Measurements from ENCODE around the gene MCC.

The MCC gene

DNA sequence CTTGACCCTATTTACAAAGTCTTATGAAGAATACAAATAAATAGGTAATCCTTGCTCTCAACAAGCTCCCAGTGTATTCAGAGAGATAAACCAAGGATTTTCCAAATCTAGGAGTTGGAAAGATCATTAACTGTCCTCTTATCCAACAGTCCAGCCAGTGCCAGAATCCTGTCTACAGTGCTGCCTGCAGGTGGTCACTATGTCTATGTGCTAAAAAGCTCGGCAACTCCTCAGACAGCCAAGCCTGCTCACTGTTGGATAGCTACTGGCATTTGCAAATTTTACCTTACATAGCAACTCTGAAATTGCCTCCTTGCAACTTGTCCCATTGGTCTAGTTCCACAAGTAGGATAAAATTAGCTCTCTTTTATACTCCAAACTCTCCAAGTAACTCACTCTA, 324.2 kb downstream of the MCC start:
- no peak for DNase-seq

DNA sequence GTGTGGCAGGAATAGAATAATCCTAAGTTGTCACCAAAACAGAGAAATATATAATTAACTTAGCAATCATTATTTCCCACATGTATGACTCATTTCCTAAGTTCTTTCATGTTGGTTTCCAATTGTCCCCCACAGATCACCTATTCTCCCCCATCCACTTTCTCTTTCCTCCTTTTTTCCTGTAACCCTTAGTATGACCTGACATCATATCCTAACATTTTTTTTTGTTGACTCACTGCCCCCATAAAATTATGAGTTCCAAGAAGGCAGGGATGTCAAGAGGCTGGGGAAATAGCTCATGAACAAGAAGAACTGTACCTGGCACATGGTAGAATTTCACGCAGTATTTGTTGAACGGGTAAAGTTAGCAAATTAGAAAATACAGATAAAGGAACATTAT, 324.9 kb downstream of the MCC start:
- DNase-seq: no peak

DNA sequence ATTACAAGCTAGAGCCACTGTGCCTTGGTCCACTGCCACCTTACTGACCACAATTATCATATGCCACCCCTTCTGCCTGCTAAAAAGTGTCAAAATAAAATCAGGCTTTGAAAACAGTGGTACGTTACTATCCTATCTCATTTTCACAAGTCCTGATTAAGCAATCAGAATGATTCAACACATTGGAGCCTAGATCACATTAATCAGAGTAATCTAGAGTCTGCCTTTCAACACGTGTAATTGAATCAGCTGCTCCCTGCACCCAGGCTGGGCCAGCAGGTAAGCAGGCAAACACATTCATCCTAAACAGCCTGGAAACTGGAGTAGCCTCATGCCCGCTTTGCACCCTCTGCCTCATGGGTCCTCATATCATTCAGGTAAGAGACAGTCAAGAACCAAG, 325.5 kb downstream of the MCC start:
- no peak for DNase-seq

DNA sequence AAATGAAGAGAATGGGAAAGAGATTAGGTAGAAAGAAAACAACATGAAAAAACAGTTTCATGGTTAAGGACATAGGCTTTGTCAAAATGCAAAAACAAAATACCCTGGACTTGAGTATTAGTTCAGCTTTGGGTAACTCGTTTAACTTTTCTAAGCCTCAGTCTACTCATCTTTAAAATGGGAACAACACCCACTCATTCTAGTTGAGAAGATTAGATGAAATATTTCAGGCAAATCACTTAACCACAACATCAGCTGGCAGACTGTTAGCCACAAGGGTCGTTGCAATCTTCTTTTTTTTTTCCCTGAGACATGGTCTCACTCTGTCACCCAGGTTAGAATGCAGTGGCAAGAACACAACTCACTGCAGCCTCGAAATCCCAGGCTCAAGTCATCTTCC, 326.0 kb downstream of the MCC start:
- DNase-seq: no peak

- peak; percentile 60 for DNase-seq
Measured at GRCh38 chr5:113161806-113162205, 326.4 kb downstream of the MCC start.

DNA sequence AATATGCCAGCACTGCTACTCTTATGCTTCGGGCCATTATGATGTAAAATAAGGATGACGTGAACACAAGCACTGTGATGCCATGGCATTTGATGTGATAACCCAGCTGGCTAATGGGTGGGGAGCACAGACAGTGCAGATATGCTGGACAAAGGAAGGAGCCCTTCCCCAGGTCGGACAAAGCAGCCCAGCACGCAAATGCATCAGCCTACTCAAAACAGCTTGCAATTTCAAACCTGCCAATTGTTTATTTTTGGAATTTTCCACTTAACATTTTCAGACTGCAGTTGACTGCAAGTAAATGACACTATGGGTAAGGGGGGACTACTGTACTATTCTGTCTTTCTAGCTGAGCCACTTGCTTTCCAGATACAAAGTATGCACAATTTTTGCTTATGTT, 330.4 kb downstream of the MCC start:
- no peak for DNase-seq

DNA sequence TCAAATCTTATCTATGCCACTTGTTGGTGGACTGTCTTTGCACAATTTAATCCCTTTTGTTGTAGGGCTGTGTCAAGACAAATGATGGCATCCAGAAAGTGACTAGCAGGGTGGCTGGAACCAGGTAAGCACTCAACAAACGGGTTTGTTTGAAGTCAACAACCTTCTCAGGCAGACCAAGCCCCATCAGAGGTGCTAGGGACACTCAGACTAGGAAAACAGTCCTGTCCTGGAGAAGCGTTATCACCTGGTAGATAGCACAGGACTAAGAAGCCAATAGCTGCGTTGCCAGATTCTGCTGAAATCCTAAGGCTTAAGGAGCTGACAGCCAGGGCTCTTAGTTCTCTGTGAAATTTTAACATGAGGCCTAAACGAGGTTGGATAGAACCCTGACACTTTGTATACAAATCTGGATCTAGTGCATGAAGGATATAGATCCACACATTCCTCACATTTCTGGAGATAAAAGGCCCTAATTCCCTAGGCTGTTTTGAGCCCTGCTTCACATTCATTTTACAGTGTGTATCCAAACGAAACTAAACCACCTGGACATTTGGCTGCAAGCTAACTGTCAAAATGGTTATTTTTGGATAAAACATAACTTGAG, 331.9 kb downstream of the MCC start:
- no peak for DNase-seq

- DNase-seq: no peak
Measured at GRCh38 chr5:113153512-113154097, 334.6 kb downstream of the MCC start.

DNA sequence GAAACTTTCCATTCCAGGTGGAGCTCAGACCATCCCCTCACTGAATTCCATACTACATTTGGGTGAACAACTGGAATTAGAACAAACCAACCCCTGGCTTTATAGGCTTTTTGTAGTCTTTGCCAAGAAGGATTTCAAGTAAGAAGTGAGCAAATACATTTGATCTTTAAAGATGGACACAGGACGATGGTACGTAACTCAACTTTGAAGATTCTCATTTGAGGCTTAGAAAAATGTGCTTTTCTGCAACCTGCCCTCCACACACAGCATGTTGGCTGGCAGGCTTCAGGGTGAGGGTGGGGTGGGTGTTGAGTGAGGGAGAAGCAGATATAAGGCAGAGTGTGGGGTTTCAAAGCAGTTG, 335.9 kb downstream of the MCC start:
- DNase-seq: no peak

GRCh38 chr5:113151641-113152379, 336.4 kb downstream of the MCC start:
- no peak for DNase-seq

- DNase-seq: no peak
Measured at GRCh38 chr5:113150821-113151220, 337.4 kb downstream of the MCC start.

- DNase-seq: no peak
Measured at GRCh38 chr5:113150221-113150620, 338.0 kb downstream of the MCC start.

GRCh38 chr5:113147537-113147936, 340.7 kb downstream of the MCC start:
- DNase-seq: no peak

GRCh38 chr5:113147101-113147508, 341.1 kb downstream of the MCC start:
- DNase-seq: no peak

- DNase-seq: no peak
Measured at GRCh38 chr5:113145757-113146387, 342.4 kb downstream of the MCC start.

DNA sequence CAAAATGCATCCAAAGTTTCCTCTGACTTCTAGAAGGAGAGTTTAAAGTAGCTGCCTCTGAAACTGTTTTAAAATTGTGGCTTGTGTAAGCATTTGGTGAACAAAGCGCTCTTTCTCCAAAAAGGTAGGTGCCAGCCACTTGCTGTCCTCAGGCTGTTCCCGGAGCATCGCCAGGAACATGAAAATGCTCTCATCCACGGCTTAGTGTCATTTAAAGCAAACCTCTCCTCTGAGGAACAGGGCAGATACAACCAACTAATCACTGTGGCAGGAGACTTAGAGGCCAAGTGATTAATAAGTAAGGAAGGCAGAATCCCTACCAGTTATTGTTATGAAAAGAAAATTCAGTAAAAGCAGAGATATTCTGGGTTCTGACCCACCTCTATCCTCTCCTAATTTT, 346.1 kb downstream of the MCC start:
- no peak for DNase-seq

- no peak for DNase-seq
Measured at GRCh38 chr5:113140837-113141671, 347.2 kb downstream of the MCC start.

- no peak for DNase-seq
Measured at GRCh38 chr5:113133211-113133975, 354.9 kb downstream of the MCC start.

DNA sequence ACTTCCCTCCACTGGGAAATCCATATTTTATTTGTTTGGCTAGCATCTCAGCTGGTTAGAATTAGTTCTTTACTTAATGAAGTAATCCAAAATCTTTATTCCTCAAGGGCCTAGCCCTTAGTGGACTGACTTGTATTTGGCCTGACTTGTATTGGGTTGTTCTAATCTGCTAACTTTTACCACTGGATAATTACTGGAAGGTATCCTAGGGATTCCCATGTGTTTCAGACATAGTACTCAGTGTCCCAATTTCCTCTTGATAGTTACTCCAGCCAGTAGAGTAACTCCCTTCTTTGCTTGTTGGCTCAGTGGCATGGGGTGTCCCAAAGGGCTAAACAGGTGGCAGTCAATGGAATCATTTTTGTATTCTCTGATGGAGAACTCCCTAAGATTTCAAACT, 355.7 kb downstream of the MCC start:
- no peak for DNase-seq

- peak; percentile 6 for DNase-seq
Measured at GRCh38 chr5:113128641-113129330, 359.5 kb downstream of the MCC start.

DNA sequence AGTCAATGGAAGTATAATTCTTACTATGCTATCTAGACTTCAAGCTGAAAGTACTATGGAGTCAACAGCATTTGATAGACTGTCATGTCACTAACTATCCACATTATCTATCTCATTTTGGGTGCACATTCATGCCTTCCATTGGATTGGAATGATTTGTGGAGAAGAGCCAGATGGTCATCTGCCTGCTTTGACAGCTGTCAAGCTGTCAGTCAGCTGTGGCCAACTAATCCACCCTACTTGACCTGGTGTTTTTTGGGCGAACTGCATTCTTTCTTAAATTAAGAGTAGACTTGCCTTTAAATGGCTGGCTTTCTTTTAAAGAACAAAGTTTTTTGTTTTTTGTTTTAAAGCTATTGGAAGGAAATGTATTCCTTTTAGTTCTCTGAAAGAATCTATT, 360.2 kb downstream of the MCC start:
- DNase-seq: no peak

DNA sequence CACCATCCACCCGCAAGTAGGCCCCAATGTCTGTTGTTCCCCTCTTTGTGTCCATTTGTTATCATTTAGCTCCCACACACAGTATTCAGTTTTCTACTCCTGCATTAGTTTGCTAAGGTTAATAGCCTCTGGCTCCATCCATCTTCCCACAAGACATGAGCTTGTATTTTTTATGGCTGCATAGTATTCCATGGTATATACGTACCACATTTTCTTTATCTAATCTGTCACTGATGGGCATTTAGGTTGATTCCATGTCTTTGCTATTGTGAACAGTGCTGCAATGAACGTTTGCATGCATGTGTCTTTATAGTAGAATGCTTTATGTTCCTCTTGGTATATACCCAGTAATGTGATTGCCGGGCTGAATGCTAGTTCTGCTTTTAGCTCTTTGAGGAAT, 361.2 kb downstream of the MCC start:
- DNase-seq: no peak
